ENCODE results near the gene TACC2.

The TACC2 gene

DNA sequence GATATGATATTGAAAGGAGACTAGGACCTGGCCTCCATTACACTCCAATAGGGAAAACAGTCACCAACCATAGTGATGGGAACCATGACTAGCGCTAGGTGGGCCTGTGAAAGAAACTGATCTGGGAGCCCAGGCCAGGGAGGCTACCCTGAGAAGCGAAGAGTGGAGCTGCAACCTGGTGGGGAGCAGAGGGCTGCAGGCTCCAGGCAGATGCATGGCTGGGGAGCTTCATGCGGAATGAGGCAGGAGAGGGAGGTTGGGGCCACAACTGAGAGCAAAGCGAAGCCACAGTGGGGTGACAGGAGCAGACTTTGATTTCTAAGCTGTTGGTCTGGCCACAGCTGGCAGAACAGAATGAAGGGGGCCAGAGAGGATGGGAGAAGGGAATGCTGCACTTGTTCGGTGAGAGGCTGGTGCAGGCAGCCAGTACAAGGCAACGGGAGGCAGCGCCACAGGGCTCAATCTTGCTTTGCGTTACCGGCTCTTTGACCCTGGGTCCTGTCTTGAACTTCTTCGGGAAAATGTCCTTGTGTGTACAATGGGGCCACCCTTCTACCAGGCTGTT lies 88.4 kb downstream of the TACC2 start:
- Histone ChIP-seq H3K27me3 (replicated peaks; ENCODE audit: control insufficient read depth, insufficient read depth, low read length) (no peaks in the 10 kb centered on the region), H3K36me3 (ENCODE audit: control insufficient read depth, insufficient read depth, low read length) (no peaks in the 10 kb centered on the region), H3K4me3 (replicated peaks; ENCODE audit: low read depth, low read length) (no peak overlapping the region)
- TF ChIP-seq, protein P1, sequence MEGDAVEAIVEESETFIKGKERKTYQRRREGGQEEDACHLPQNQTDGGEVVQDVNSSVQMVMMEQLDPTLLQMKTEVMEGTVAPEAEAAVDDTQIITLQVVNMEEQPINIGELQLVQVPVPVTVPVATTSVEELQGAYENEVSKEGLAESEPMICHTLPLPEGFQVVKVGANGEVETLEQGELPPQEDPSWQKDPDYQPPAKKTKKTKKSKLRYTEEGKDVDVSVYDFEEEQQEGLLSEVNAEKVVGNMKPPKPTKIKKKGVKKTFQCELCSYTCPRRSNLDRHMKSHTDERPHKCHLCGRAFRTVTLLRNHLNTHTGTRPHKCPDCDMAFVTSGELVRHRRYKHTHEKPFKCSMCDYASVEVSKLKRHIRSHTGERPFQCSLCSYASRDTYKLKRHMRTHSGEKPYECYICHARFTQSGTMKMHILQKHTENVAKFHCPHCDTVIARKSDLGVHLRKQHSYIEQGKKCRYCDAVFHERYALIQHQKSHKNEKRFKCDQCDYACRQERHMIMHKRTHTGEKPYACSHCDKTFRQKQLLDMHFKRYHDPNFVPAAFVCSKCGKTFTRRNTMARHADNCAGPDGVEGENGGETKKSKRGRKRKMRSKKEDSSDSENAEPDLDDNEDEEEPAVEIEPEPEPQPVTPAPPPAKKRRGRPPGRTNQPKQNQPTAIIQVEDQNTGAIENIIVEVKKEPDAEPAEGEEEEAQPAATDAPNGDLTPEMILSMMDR (IDR thresholded peaks at IDR 0.05; ENCODE audit: insufficient read depth, low read length, poor library complexity, severe bottlenecking): no peak
- DNase-seq (ENCODE audit: extremely low read depth, insufficient read length): no peak

DNA sequence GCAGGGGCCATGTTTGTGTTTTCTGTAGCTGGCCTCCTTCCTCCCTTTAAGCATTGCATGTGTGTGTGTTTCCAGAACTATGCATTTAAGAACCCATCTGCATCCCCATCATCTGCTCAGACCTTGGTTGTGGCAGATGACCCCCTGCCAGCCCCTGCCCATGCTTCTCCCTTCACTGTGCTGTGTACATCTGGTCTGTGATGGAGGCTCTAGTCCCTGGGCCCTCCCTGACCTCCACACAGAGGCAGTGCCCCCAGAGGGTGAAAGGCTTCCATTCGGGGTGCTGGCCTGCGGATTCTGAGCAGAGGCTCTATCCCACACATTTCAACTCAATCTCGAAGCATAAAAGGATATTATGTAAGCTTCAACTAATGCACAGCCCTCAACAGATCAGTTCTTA lies 89.4 kb downstream of the TACC2 start:
- Histone ChIP-seq H3K36me3 (ENCODE audit: control insufficient read depth, insufficient read depth, low read length) (no peaks in the 10 kb centered on the region), H3K4me3 (replicated peaks; ENCODE audit: low read depth, low read length) (no peak overlapping the region), H3K27me3 (replicated peaks; ENCODE audit: control insufficient read depth, insufficient read depth, low read length) (no peaks in the 10 kb centered on the region)
- DNase-seq (ENCODE audit: extremely low read depth, insufficient read length): no peak
- TF ChIP-seq, protein P1 (IDR thresholded peaks at IDR 0.05; ENCODE audit: insufficient read depth, low read length, poor library complexity, severe bottlenecking): no peak

DNA sequence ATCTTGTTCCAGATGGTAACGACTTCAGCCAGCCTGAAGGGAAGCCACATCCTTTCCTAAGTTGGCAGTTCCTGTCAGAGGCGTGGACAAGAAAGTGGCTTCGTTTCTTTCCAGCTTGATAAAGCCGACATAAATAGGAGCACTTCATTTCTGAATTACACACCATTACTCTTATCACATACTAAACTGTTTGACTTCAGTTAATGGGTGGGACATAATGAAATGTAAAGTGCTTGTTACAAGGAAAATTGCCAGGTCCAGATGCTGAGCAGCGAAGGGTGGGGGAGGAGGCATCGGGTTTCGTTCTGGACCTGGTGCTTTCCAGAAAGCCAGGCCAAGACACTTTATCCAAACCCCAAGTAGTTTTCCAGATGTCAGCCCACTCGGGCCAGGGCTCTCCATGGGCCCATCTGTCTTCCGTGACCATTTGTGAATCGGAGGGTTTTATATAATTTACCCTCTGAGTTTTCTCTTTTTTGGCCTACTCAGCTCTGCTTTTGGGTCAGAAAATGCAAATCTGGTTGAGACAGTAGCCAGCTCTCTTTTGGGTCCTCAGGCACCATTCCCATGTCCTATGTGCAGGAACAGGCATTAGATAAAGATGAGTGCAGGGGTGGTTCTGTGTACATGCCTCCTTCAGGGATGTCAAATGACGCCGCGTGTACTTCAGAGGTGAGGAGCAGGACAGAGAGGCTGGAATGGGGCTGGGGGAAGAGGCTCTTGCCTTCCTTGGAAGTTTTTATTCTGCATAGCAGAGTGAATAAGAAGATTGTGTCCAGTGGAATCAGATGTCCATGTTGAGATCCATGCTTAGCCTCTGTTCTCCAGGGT lies 90.2 kb downstream of the TACC2 start:
- Histone ChIP-seq H3K27me3 (replicated peaks; ENCODE audit: control insufficient read depth, insufficient read depth, low read length) (no peaks in the 10 kb centered on the region), H3K36me3 (ENCODE audit: control insufficient read depth, insufficient read depth, low read length) (no peaks in the 10 kb centered on the region), H3K4me3 (replicated peaks; ENCODE audit: low read depth, low read length) (no peak overlapping the region)
- TF ChIP-seq, protein P1 (IDR thresholded peaks at IDR 0.05; ENCODE audit: insufficient read depth, low read length, poor library complexity, severe bottlenecking): no peak
- no peak for DNase-seq (ENCODE audit: extremely low read depth, insufficient read length)

DNA sequence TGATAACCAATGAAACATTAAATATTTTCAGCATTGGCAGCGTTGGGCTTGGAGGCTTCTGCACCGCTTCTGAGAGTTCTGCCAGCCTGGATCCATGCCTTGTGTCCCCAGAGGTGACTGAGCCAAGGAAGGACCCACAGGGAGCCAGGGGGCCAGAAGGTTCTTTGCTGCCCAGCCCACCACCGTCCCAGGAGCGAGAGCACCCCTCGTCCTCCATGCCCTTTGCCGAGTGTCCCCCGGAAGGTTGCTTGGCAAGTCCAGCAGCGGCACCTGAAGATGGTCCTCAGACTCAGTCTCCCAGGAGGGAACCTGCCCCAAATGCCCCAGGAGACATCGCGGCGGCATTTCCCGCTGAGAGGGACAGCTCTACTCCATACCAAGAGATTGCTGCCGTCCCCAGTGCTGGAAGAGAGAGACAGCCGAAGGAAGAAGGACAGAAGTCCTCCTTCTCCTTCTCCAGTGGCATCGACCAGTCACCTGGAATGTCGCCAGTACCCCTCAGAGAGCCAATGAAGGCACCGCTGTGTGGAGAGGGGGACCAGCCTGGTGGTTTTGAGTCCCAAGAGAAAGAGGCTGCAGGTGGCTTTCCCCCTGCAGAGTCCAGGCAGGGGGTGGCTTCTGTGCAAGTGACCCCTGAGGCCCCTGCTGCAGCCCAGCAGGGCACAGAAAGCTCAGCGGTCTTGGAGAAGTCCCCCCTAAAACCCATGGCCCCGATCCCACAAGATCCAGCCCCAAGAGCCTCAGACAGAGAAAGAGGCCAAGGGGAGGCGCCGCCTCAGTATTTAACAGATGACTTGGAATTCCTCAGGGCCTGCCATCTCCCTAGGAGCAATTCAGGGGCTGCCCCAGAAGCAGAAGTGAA lies 93.9 kb downstream of the TACC2 start:
- no peak for DNase-seq (ENCODE audit: extremely low read depth, insufficient read length)
- TF ChIP-seq, protein P1 (IDR thresholded peaks at IDR 0.05; ENCODE audit: insufficient read depth, low read length, poor library complexity, severe bottlenecking): no peak
- no peaks in the 10 kb centered on the region; the same call in 1 of the 2 replicates for H3K27me3 ChIP-seq (replicated peaks; ENCODE audit: control insufficient read depth, insufficient read depth, low read length)
- H3K36me3 ChIP-seq (ENCODE audit: control insufficient read depth, insufficient read depth, low read length): no peaks in the 10 kb centered on the region
- H3K4me3 ChIP-seq (replicated peaks; ENCODE audit: low read depth, low read length): no peak overlapping the region

DNA sequence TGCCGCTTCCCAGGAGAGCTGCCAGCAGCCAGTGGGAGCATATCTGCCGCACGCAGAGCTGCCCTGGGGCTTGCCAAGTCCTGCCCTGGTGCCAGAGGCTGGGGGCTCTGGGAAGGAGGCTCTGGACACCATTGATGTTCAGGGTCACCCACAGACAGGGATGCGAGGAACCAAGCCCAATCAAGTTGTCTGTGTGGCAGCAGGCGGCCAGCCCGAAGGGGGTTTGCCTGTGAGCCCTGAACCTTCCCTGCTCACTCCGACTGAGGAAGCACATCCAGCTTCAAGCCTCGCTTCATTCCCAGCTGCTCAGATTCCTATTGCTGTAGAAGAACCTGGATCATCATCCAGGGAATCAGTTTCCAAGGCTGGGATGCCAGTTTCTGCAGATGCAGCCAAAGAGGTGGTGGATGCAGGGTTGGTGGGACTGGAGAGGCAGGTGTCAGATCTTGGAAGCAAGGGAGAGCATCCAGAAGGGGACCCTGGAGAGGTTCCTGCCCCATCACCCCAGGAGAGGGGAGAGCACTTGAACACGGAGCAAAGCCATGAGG lies 94.6 kb downstream of the TACC2 start:
- Histone ChIP-seq H3K27me3 (replicated peaks; ENCODE audit: control insufficient read depth, insufficient read depth, low read length) (no peaks in the 10 kb centered on the region; the same call in 1 of the 2 replicates), H3K36me3 (ENCODE audit: control insufficient read depth, insufficient read depth, low read length) (no peaks in the 10 kb centered on the region), H3K4me3 (replicated peaks; ENCODE audit: low read depth, low read length) (no peak overlapping the region)
- DNase-seq (ENCODE audit: extremely low read depth, insufficient read length): no peak
- TF ChIP-seq, protein P1 (IDR thresholded peaks at IDR 0.05; ENCODE audit: insufficient read depth, low read length, poor library complexity, severe bottlenecking): no peak
